GM19023 (cell line): ENCODE data around the gene PLXNA1.
A peak's percentile ranks its signal among the peaks of the same experiment; 100 is the strongest.

Experiments used
- ATAC-seq: cut with Tn5 transposase; IDR thresholded peaks from one replicate; pipeline ENCODE4 v1.9.1; 2021; ENCODE audit warnings: mild to moderate bottlenecking, moderate library complexity; ENCODE audit not compliant: unreplicated experiment

PLXNA1 gene

GRCh38 chr3:126999383-126999782, 16.5 kb downstream of the PLXNA1 start:
- no peak for ATAC-seq

- ATAC-seq, result no peak
Observed at GRCh38 chr3:127000119-127000518, 17.2 kb downstream of the PLXNA1 start.

GRCh38 chr3:127000761-127001160, 17.8 kb downstream of the PLXNA1 start:
- ATAC-seq, result no peak

GRCh38 chr3:127001486-127002194, 18.7 kb downstream of the PLXNA1 start:
- ATAC-seq, result no peak

GRCh38 chr3:127002195-127003174, 19.6 kb downstream of the PLXNA1 start:
- ATAC-seq, result no peak

- no peak for ATAC-seq
Observed at GRCh38 chr3:127003175-127003555, 20.2 kb downstream of the PLXNA1 start.

GRCh38 chr3:127003601-127004280, 20.8 kb downstream of the PLXNA1 start:
- ATAC-seq, result no peak

- no peak for ATAC-seq
Observed at GRCh38 chr3:127004641-127005397, 21.9 kb downstream of the PLXNA1 start.

GRCh38 chr3:127005864-127006500, 23.1 kb downstream of the PLXNA1 start:
- no peak for ATAC-seq

GRCh38 chr3:127006781-127007436, 24.0 kb downstream of the PLXNA1 start:
- no peak for ATAC-seq

GRCh38 chr3:127008236-127008635, 25.3 kb downstream of the PLXNA1 start:
- no peak for ATAC-seq

- ATAC-seq, result no peak
Observed at GRCh38 chr3:127009531-127009930, 26.6 kb downstream of the PLXNA1 start.

- no peak for ATAC-seq
Observed at GRCh38 chr3:127011270-127011992, 28.5 kb downstream of the PLXNA1 start.

GRCh38 chr3:127012091-127012490, 29.2 kb downstream of the PLXNA1 start:
- no peak for ATAC-seq

- no peak for ATAC-seq
Observed at GRCh38 chr3:127013181-127013580, 30.3 kb downstream of the PLXNA1 start.

GRCh38 chr3:127013758-127014535, 31.0 kb downstream of the PLXNA1 start:
- ATAC-seq, result no peak

GRCh38 chr3:127014536-127015281, 31.8 kb downstream of the PLXNA1 start:
- peak; percentile 42 for ATAC-seq
